ENCODE results near the gene NCKAP5.
A peak's percentile ranks its signal among the peaks of the same experiment; 100 is the strongest.

The NCKAP5 gene

GRCh38 chr2:133562558-133562957 lies 5.7 kb downstream of the NCKAP5 start:
- H3K4me1 ChIP-seq (ENCODE audit: insufficient read depth, insufficient read length) = no peaks in the 10 kb centered on the region
- H3K9me3 ChIP-seq (ENCODE audit: insufficient read depth, low read length) = no peaks in the 10 kb centered on the region
- H3K36me3 ChIP-seq (ENCODE audit: insufficient read depth, insufficient read length, low read length) = no peaks in the 10 kb centered on the region
- TF ChIP-seq SUZ12 (IDR thresholded peaks at IDR 0.05; ENCODE audit: extremely low read depth, insufficient read depth, insufficient read length) (no peak), ZNF274 (IDR thresholded peaks at IDR 0.05; ENCODE audit: low read depth, low read length) (no peak), YY1 (IDR thresholded peaks at IDR 0.05; ENCODE audit: insufficient read depth, insufficient read length) (no peak)
- H3K9ac ChIP-seq (ENCODE audit: insufficient read length, low read depth) = no peak overlapping the region
- no peak for DNase-seq (ENCODE audit: low read depth, low spot score)
- no peak overlapping the region for H3K4me3 ChIP-seq (ENCODE audit: insufficient read length, low read depth)
- H3K27me3 ChIP-seq (ENCODE audit: insufficient read depth, insufficient read length) = no peaks in the 10 kb centered on the region

GRCh38 chr2:133561045-133561852 lies 7.0 kb downstream of the NCKAP5 start:
- no peak overlapping the region for H3K9ac ChIP-seq (ENCODE audit: insufficient read length, low read depth)
- no peaks in the 10 kb centered on the region for H3K9me3 ChIP-seq (ENCODE audit: insufficient read depth, low read length)
- TF ChIP-seq ZNF274 (IDR thresholded peaks at IDR 0.05; ENCODE audit: low read depth, low read length) (no peak), YY1 (IDR thresholded peaks at IDR 0.05; ENCODE audit: insufficient read depth, insufficient read length) (no peak), SUZ12 (IDR thresholded peaks at IDR 0.05; ENCODE audit: extremely low read depth, insufficient read depth, insufficient read length) (no peak)
- H3K27me3 ChIP-seq (ENCODE audit: insufficient read depth, insufficient read length) = no peaks in the 10 kb centered on the region
- no peak overlapping the region for H3K4me3 ChIP-seq (ENCODE audit: insufficient read length, low read depth)
- no peaks in the 10 kb centered on the region for H3K4me1 ChIP-seq (ENCODE audit: insufficient read depth, insufficient read length)
- no peaks in the 10 kb centered on the region for H3K36me3 ChIP-seq (ENCODE audit: insufficient read depth, insufficient read length, low read length)
- DNase-seq (ENCODE audit: low read depth, low spot score) = peak; percentile 40

- H3K4me3 ChIP-seq (ENCODE audit: insufficient read length, low read depth) = no peak overlapping the region
- no peaks in the 10 kb centered on the region for H3K9me3 ChIP-seq (ENCODE audit: insufficient read depth, low read length)
- no peak for DNase-seq (ENCODE audit: low read depth, low spot score)
- H3K27me3 ChIP-seq (ENCODE audit: insufficient read depth, insufficient read length) = no peaks in the 10 kb centered on the region
- TF ChIP-seq SUZ12 (IDR thresholded peaks at IDR 0.05; ENCODE audit: extremely low read depth, insufficient read depth, insufficient read length) = no peak
- no peak for TF ChIP-seq ZNF274 (IDR thresholded peaks at IDR 0.05; ENCODE audit: low read depth, low read length)
- TF ChIP-seq YY1 (IDR thresholded peaks at IDR 0.05; ENCODE audit: insufficient read depth, insufficient read length) = no peak
- H3K4me1 ChIP-seq (ENCODE audit: insufficient read depth, insufficient read length) = no peaks in the 10 kb centered on the region
- no peak overlapping the region for H3K9ac ChIP-seq (ENCODE audit: insufficient read length, low read depth)
- H3K36me3 ChIP-seq (ENCODE audit: insufficient read depth, insufficient read length, low read length) = no peaks in the 10 kb centered on the region
These were observed 10.6 kb downstream of the NCKAP5 start for GRCh38 chr2:133557614-133558013.

- H3K4me3 ChIP-seq (ENCODE audit: insufficient read length, low read depth) = no peak overlapping the region
- H3K9ac ChIP-seq (ENCODE audit: insufficient read length, low read depth) = no peak overlapping the region
- no peaks in the 10 kb centered on the region for H3K4me1 ChIP-seq (ENCODE audit: insufficient read depth, insufficient read length)
- DNase-seq (ENCODE audit: low read depth, low spot score) = no peak
- no peaks in the 10 kb centered on the region for H3K9me3 ChIP-seq (ENCODE audit: insufficient read depth, low read length)
- H3K36me3 ChIP-seq (ENCODE audit: insufficient read depth, insufficient read length, low read length) = no peaks in the 10 kb centered on the region
- TF ChIP-seq YY1 (IDR thresholded peaks at IDR 0.05; ENCODE audit: insufficient read depth, insufficient read length) (no peak), ZNF274 (IDR thresholded peaks at IDR 0.05; ENCODE audit: low read depth, low read length) (no peak), SUZ12 (IDR thresholded peaks at IDR 0.05; ENCODE audit: extremely low read depth, insufficient read depth, insufficient read length) (no peak)
- no peaks in the 10 kb centered on the region for H3K27me3 ChIP-seq (ENCODE audit: insufficient read depth, insufficient read length)
These were observed 14.3 kb downstream of the NCKAP5 start for GRCh38 chr2:133553838-133554408.

- no peak overlapping the region for H3K4me3 ChIP-seq (ENCODE audit: insufficient read length, low read depth)
- DNase-seq (ENCODE audit: low read depth, low spot score) = no peak
These were observed 15.0 kb downstream of the NCKAP5 start for GRCh38 chr2:133553251-133553650.

GRCh38 chr2:133552821-133553220 lies 15.4 kb downstream of the NCKAP5 start:
- no peaks in the 10 kb centered on the region for H3K4me1 ChIP-seq (ENCODE audit: insufficient read depth, insufficient read length)
- DNase-seq (ENCODE audit: low read depth, low spot score) = no peak
- no peak overlapping the region for H3K4me3 ChIP-seq (ENCODE audit: insufficient read length, low read depth)
- H3K36me3 ChIP-seq (ENCODE audit: insufficient read depth, insufficient read length, low read length) = no peaks in the 10 kb centered on the region
- H3K9me3 ChIP-seq (ENCODE audit: insufficient read depth, low read length) = no peaks in the 10 kb centered on the region
- H3K27me3 ChIP-seq (ENCODE audit: insufficient read depth, insufficient read length) = no peaks in the 10 kb centered on the region
- no peak overlapping the region for H3K9ac ChIP-seq (ENCODE audit: insufficient read length, low read depth)
- TF ChIP-seq SUZ12 (IDR thresholded peaks at IDR 0.05; ENCODE audit: extremely low read depth, insufficient read depth, insufficient read length) = no peak

More at GRCh38 chr2:133553251-133553650, 15.0 kb downstream of the NCKAP5 start:
- Histone ChIP-seq H3K9ac (ENCODE audit: insufficient read length, low read depth) (no peak overlapping the region), H3K9me3 (ENCODE audit: insufficient read depth, low read length) (no peaks in the 10 kb centered on the region), H3K27me3 (ENCODE audit: insufficient read depth, insufficient read length) (no peaks in the 10 kb centered on the region), H3K36me3 (ENCODE audit: insufficient read depth, insufficient read length, low read length) (no peaks in the 10 kb centered on the region), H3K4me1 (ENCODE audit: insufficient read depth, insufficient read length) (no peaks in the 10 kb centered on the region)
- TF ChIP-seq YY1 (IDR thresholded peaks at IDR 0.05; ENCODE audit: insufficient read depth, insufficient read length) (no peak), ZNF274 (IDR thresholded peaks at IDR 0.05; ENCODE audit: low read depth, low read length) (no peak), SUZ12 (IDR thresholded peaks at IDR 0.05; ENCODE audit: extremely low read depth, insufficient read depth, insufficient read length) (no peak)

GRCh38 chr2:133541797-133542196 lies 26.5 kb downstream of the NCKAP5 start:
- H3K9ac ChIP-seq (ENCODE audit: insufficient read length, low read depth) = no peak overlapping the region
- H3K27me3 ChIP-seq (ENCODE audit: insufficient read depth, insufficient read length) = no peaks in the 10 kb centered on the region
- H3K4me1 ChIP-seq (ENCODE audit: insufficient read depth, insufficient read length) = peaks cover 2% of the 10 kb centered on the region
- H3K4me3 ChIP-seq (ENCODE audit: insufficient read length, low read depth) = no peak overlapping the region
- no peak for TF ChIP-seq YY1 (IDR thresholded peaks at IDR 0.05; ENCODE audit: insufficient read depth, insufficient read length)
- TF ChIP-seq ZNF274 (IDR thresholded peaks at IDR 0.05; ENCODE audit: low read depth, low read length) = no peak
- TF ChIP-seq SUZ12 (IDR thresholded peaks at IDR 0.05; ENCODE audit: extremely low read depth, insufficient read depth, insufficient read length) = no peak
- no peak for DNase-seq (ENCODE audit: low read depth, low spot score)
- no peaks in the 10 kb centered on the region for H3K36me3 ChIP-seq (ENCODE audit: insufficient read depth, insufficient read length, low read length)
- H3K9me3 ChIP-seq (ENCODE audit: insufficient read depth, low read length) = peaks cover 8% of the 10 kb centered on the region

Data from NT2/D1 (cell line).